ENCODE measurements around the gene TP73.
A peak's percentile ranks its signal among the peaks of the same experiment; 100 is the strongest.

Gene TP73

DNA sequence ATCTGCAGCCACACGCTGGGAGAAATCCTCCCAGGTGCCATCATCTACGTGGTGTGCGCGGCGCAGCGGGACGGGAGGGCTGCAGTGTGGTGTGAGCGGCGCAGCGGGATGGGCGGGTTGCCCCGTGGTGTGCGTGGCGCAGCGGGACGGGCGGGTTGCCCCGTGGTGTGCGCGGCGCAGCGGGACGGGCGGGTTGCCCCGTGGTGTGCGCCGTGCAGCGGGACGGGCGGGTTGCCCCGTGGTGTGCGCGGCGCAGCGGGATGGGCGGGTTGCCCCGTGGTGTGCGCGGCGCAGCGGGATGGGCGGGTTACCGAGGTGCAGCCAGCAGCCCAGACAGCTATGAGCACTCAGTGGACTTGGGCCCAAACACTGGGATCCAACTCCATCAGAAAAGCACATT, 7.1 kb upstream of the TP73 start:
- POLR2A ChIA-PET = no interaction called here
- no peak for DNase-seq (ENCODE audit: extremely low spot score)
- TF ChIP-seq, protein P1, sequence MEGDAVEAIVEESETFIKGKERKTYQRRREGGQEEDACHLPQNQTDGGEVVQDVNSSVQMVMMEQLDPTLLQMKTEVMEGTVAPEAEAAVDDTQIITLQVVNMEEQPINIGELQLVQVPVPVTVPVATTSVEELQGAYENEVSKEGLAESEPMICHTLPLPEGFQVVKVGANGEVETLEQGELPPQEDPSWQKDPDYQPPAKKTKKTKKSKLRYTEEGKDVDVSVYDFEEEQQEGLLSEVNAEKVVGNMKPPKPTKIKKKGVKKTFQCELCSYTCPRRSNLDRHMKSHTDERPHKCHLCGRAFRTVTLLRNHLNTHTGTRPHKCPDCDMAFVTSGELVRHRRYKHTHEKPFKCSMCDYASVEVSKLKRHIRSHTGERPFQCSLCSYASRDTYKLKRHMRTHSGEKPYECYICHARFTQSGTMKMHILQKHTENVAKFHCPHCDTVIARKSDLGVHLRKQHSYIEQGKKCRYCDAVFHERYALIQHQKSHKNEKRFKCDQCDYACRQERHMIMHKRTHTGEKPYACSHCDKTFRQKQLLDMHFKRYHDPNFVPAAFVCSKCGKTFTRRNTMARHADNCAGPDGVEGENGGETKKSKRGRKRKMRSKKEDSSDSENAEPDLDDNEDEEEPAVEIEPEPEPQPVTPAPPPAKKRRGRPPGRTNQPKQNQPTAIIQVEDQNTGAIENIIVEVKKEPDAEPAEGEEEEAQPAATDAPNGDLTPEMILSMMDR (IDR thresholded peaks at IDR 0.05; ENCODE audit: control extremely low read depth, extremely low read depth, low read depth, missing control alignments) = no peak
- CTCF ChIA-PET = interaction anchor here (2.5 kb wide), 1 partner anchor 26 kb away, joined by 9 read pairs; no protein-coding TSS in a partner anchor

DNA sequence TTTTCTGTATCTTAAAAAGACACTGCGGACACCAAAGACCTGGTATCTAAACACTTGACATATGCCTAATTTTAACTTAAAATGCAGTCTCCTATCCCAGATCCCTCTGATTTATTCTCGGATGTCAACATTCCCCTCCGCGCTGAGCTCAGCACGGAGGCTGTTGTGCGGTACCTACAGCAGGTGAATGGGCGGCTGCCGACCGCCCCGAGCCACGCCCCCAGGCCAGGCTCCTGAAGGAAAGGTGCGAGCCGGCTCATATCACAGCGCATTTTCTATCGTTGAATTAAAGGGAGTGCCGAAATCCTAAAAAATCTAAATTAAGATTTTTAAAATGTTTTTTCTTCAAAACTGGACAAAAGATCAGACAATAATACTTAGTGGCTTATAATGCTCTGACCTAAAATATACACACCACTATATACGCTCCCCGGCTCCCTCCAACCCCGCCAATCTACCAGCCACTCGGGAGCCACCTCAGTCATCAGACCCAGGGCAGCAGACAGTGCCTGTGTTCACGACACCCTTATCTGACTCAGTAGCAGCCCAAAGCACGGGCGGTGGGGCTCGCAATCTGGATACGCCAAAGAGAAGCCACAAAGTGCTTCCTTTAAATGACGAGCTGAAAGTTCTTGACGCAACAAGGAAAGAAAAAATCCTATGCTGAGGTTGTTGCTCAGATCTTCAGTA, 6.5 kb upstream of the TP73 start:
- ChIA-PET POLR2A (no interaction called here), CTCF (interaction anchor here (2.0 to 2.5 kb wide), 2 partner anchors 11 to 26 kb away, joined by 4 to 9 read pairs; no protein-coding TSS in a partner anchor)
- no peak for DNase-seq (ENCODE audit: extremely low spot score)
- TF ChIP-seq, protein P1 (IDR thresholded peaks at IDR 0.05; ENCODE audit: control extremely low read depth, extremely low read depth, low read depth, missing control alignments) = no peak

DNA sequence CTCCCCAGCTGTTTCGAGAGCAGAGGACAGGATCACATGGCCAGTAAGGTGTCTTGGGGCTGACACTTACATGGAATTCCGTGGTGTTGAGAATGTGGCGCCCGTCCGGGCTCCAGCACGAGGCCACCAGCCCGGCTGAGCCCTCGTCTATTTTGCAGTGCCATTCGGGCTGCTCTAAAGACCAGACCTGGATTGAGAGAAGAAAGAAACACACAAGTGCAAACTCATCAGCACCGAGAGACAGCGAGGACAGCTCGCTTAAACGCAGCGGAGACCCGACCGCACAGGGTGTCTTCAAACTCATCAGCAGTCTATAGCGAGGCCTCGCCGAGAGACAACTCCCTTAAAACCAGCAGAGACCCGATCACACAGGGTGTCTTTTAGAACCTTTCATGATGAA, 5.7 kb upstream of the TP73 start:
- DNase-seq (ENCODE audit: extremely low spot score) = no peak
- POLR2A ChIA-PET = interaction anchor here (0.7 kb wide), 1 partner anchor 16 kb away, joined by 3 read pairs; no protein-coding TSS in a partner anchor
- TF ChIP-seq, protein P1 (IDR thresholded peaks at IDR 0.05; ENCODE audit: control extremely low read depth, extremely low read depth, low read depth, missing control alignments) = no peak
- CTCF ChIA-PET = interaction anchor here (1.4 to 2.5 kb wide), 4 partner anchors 8 to 27 kb away, joined by 3 to 9 read pairs (median 6); no protein-coding TSS in a partner anchor

DNA sequence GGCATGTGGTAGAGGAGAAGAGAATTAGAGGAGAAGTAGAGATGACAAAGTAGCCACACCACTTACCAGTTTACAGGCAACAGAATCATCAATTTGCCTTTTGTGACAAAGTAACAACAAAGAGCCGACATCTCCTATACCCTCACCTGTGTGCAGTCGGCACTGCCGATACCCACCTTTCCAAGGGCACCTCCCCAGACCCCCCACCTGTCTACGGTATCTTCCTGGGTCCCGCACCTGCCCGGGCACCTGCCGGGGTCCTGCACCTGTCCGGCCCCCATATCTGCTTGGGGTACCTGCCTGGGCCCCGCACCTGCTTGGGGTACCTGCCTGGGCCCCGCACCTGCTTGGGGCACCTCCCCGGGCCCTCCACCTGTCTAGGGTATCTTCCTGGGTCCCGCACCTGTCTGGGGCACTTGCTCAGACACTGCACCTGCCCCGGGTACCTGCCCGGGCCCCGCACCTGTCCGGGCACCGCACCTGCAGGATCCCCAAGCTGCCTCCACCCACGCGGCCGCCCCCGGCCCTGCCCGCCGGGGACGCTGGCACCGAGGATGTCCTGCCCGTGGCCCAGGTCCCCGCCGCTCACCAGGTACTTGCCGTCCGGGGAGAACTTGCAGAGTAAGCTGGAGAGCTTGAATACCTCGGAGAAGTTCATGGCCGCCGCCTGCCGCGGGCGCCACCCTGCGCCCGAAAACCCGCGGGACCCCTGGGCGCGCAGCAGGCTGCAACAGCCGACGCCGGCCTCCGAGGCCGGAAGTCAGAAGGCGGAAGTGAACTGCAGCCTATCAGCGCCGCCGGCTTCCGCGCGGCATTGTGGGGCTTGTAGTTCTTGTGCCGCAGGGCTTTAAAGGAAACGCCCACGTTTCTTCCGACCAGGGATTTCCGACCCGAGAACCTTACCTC, 2.7 kb upstream of the TP73 start, which contains the start of gene WRAP73:
TSS of gene WRAP73 (minus strand) at position 762 of the 906 bp plus-strand sequence. CDS start at position 658, 104 bp downstream.
- TF ChIP-seq, protein P1 (IDR thresholded peaks at IDR 0.05; ENCODE audit: control extremely low read depth, extremely low read depth, low read depth, missing control alignments) = no peak
- ChIA-PET CTCF (interaction anchor here (0.7 to 2.2 kb wide), 8 partner anchors 9 to 27 kb away, joined by 3 to 4 read pairs (median 4); no protein-coding TSS in a partner anchor), POLR2A (no interaction called here)
- peak; percentile 95 for DNase-seq (ENCODE audit: extremely low spot score)

DNA sequence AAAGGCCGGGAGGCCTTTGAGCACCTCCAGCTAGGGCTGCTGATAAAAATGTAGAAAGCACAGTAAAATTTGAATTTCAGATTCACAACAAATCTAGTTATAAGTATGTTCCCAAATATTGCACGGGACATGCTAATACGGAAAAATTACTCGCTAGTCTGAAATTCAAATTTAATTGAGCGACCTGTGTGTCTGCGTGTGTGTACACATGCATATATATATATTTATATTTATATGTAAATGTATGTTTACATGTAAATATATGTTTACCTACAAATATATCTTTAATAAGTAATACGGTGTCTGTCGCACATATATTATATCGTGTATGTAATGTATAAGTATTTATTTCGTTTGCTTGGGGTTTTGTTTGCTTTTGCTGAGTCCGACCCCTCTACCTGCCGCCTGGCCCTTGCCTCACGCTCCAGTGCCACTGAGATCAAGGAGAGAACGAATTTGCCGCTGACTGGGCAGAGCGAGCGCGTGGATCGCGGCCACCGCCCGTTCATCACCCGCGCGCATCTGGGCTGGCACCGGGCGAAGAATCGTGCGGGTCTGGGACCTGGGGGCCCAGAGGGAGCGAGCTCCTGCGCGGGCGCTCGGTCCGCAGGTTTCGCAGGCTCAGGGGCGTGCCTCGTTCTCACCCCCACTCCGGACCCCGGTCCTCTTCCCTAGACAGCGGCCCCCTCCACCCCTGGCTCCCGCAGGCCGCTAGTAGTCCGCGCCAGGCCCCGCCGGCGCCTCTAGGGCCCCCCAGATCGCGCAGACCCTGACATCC, 1.9 kb upstream of the TP73 start:
- CTCF ChIA-PET = interaction anchor here (1.3 to 3.0 kb wide), 5 partner anchors 20 to 30 kb away, joined by 3 to 17 read pairs (median 3); no protein-coding TSS in a partner anchor
- TF ChIP-seq, protein P1 (IDR thresholded peaks at IDR 0.05; ENCODE audit: control extremely low read depth, extremely low read depth, low read depth, missing control alignments) = no peak
- POLR2A ChIA-PET = no interaction called here
- no peak for DNase-seq (ENCODE audit: extremely low spot score)
